Activated effector memory CD4-positive, alpha-beta T cell treated with Interleukin-2 at 50 U/mL for 16 hours (primary cell): ENCODE results near the gene VPREB3.
"Not testable (repeated sequence)": the region's sequence is repeated elsewhere in the genome, so short reads cannot be mapped to it uniquely, and the experiment has no call there.

Source experiments
- DNase-seq: peaks from one replicate; pipeline ENCODE4 v3.0.0-alpha.2; 2020

VPREB3 gene

GRCh38 chr22:23763579-23763945 is 9.3 kb upstream of the VPREB3 start:
- DNase-seq = peak; percentile 31

- no peak for DNase-seq
Measured at GRCh38 chr22:23762842-23763578, 8.8 kb upstream of the VPREB3 start, which contains the start of gene C22orf15. TSS of gene C22orf15 (plus strand) at chr22:23762990. CDS start at chr22:23763307, 317 bp downstream.

DNA sequence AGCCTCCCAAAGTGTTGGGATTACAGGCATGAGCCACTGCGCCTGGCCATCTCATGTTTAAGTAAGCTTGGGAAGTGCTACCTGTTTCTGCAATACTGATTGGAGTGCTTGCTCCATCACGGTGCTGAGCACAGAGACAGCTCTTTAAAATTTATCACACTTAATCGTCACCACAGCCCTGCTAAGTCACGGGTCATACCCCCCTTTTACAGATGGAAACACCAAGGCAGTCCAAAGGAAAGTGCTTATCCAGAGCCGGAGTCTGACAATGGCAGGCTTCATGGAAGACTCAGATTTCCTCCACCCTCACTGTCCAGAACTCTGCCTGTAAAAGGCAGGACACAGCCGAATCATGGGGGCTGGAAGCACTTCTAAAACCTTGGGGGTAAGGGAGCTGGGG is 5.8 kb upstream of the VPREB3 start:
- DNase-seq = no peak

GRCh38 chr22:23759566-23759965 is 5.3 kb upstream of the VPREB3 start:
- no peak for DNase-seq

- DNase-seq = no peak
Measured at GRCh38 chr22:23756891-23757290, 2.7 kb upstream of the VPREB3 start.

DNA sequence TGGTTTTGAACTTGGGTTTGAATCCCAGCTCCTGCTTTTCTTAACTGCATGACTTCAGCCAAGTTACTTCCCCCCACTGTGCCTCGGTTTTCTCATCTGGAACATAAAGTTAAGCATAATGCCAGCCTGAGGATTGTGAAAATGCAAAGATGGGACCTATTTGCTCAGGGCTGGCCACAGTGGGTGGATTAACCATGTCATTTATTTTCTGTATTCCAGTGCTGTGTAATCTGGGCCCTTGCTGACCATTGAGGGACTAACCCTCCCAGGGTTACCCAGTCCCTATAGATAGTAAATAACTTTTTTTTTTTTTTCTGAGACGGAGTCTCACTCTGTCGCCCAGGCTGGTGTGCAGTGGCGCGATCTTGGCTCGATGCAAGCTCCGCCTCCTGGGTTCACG is 1.5 kb upstream of the VPREB3 start:
- DNase-seq = no peak

DNA sequence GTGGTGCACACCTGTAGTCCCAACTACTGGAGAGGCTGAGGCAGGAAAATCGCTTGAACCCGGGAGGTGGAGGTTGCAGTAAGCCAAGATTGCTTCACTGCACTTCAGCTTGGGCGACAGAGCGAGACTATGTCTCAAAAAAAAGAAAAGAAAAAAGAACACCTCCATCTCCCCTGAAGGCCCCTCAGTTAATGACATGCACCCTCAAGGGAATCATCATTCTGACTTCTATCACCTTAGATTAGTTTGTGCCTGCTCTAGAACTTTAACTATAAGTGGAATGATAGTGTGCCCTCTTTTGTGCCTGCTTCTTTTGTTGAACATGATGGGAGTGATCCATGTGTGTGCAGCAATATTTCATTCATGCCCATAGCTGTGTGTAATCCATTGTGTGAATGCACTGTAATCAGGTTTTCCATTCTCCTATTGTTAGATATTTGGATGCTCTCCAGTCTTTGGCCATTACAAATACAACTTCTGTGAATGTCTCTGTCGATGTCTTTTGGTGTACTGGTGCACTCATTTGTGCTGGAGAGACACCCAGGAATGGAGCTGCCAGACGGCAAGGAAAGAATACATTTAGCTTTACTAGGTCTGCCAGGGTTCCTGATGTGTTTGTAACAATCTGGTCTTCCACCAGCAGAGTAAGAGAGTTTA is 883 bp upstream of the VPREB3 start:
- DNase-seq = no peak

GRCh38 chr22:23753385-23753784 is 840 bp downstream of the VPREB3 start:
- no peak for DNase-seq

DNA sequence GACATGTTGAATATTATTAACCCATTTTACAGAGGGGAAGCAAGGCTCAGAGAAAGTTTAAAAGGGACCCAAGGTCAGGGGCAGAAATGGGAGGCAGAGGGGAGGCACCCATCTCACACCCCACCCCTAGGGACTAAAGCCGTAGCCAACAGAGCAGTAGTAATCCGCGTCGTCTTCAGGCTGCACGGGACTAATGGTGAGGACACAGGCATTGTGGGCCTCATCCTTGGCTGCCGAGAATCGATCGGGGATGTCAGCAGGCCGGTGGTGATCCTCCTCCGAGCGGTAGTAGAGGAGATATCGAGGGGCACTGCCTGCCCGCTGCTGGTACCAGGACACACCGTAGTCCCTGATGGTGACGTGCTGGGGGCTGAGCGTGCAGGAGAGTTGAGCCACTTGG is 1.5 kb downstream of the VPREB3 start:
- no peak for DNase-seq

DNA sequence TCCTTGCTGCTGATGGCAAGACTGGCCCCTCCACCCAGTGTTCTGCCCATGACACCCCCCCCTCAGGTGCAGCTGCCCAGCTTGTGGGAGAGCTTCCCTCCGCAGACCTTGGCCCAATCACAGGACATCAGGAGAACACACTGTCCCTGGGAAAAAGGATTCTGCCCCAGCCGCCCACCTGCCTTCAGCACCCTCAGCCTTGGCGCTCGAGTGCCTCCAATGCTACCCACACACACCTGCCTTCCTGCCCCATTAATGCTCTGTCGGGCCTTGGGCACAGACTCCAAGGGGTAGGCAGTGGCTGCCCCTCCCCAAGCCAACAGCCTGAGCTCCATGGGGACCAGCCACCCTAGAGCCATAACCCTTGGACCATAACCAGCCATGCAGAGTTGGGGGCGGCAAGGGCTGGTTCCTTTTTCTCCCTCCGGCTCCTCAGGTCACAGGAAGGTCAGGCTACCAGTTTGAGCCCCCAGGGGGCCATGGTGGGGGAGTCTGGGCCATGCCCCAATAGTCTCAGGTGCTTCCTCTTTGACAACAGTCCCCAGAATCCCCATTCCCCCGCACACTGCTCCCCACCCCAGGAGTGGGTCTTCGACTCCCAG is 2.0 kb downstream of the VPREB3 start:
- DNase-seq = no peak

DNA sequence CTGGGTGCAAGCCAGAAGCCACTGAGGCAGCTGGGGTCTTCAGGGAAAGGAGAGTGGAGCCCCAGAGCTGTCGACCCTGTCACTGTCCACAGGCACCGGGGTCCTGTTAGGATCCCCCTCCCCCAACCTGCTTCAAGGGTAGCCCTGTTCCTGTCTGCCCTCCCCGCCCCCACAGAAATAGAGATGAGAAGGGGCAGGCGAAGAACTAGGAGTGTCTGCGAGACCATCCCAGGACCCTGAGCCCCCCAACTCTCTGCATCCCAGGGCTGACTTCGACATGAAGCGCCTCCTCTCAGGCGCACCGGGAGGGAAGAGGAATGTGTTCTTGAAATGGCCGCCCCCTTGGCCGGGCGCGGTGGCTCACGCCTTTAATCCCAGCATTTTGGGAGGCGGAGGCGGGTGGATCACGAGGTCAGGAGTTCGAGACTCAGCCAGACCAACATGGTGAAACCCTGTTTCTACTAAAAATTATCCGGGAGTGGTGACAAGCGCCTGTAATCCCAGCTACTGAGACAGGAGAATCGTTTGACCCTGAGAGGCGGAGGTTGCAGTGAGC is 2.7 kb downstream of the VPREB3 start:
- DNase-seq = no peak

DNA sequence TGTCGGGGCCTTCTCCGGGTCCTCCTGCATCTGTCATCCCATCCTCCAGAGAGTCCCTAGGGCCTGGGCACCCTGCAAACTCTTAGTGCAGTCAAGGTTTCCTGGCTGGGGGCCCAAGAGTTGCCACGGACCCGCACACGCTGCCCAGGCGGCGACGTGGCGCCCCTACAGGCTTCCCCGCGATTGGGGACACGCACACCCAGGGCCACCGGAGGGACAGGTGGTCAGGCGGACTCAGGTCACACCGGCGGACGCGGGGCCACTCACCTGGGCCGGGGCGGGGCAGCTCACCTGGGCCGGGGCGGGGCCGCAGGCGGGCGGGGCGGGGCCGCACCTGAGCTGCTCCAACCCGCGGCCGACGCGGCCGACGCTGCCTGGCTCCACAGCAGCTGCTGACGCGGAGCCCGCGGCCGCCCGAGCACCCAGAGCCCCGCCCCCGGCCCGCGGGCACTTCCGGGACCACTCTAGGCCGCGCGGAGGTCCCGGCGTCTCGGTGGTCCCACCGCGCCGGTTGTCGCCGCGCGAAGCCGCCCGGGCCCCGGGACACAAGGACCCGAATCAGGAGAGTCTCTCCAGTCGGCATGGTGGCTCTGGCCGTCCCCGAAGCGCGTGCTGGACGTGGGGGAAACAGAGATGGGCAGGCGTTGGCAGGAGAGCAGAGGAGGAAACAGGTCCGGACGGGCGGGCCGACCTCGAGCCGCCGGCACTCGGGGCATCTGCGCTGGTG is 3.3 kb downstream of the VPREB3 start, which contains the start of gene ZNF70:
Gene ZNF70, minus strand, starts transcription at position 399 of the 727 bp plus-strand sequence. CDS start 5,972 bp downstream, outside the sequence.
- DNase-seq = peak; percentile 78

GRCh38 chr22:23750367-23750713 is 3.9 kb downstream of the VPREB3 start:
- DNase-seq = no peak

GRCh38 chr22:23749841-23750301 is 4.4 kb downstream of the VPREB3 start:
- no peak for DNase-seq

- DNase-seq = no peak
Measured at GRCh38 chr22:23745791-23746190, 8.4 kb downstream of the VPREB3 start.

- no peak for DNase-seq
Measured at GRCh38 chr22:23744485-23744884, 9.7 kb downstream of the VPREB3 start.

DNA sequence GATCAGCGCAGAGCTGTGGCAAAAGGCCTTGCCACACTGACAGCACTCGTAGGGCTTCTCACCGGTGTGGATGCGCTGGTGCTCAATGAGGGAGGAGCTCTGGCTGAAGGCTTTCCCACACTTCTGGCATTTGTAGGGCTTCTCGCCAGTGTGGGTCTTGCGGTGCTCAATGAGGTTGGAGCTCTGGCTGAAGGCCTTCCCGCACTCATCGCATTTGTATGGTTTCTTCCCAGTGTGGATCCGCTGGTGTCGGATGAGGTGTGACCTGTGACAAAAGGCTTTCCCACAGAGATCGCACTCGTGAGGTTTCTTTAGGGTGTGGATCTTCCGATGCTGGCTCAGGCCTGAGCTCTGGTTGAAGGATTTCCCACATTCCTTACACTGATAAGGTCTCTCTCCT is 10.2 kb downstream of the VPREB3 start:
- DNase-seq = no peak

GRCh38 chr22:23743303-23743705 is 10.9 kb downstream of the VPREB3 start:
- no peak for DNase-seq

GRCh38 chr22:23742505-23743264 is 11.5 kb downstream of the VPREB3 start:
- DNase-seq = no peak

DNA sequence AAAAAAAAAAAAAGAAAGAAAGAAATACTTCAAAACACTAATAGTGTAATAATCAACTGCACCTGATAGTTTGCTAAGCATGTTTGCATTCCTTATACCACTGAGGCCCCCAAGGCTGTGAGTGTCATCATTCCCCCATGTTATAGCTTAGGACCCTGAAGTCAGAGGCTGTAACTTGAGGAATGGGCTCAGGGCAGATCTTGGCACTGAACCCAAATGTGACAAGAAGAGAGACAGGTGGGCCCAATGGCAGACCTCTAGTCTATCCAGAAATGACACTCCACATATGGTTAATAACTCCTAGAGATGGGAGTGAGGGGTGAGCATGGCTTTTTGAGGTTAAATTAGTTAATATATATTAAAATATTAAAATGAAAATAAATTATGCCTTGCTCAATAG is 16.5 kb downstream of the VPREB3 start:
- no peak for DNase-seq

GRCh38 chr22:23728108-23728507 is 26.1 kb downstream of the VPREB3 start:
- not testable (repeated sequence) for DNase-seq

DNA sequence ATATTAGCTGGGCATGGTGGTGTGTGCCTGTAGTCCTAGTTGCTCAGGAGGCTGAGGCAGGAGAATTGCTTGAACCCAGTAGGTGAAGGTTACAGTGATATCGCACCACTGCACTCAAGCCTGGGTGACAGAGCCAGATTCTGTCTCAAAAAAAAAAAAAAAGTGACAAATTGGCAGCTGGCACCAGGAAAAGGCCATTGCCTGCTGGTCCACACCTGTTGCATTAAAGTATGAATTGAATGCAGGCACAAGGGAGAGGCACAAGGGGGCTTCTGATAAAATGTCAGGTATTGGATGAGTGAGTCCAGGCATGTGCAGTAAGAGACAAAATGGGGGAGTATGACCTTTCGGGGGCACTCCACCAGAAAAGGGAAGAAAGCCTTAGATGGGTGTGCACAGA is 31.5 kb downstream of the VPREB3 start:
- no peak for DNase-seq
